H9 (cell line): ENCODE data around the gene SMAD7. TPM values are rescaled to one million over a fixed set of nuclear protein-coding genes. Genes with fewer than 3 reads are reported as not detected.

Experiments
- DNase-seq: peaks from one replicate; pipeline ENCODE4 v3.0.0-alpha.2; 2017
- H2AFZ ChIP-seq: one replicate; pipeline ENCODE4 v1.6.1; 2013; ENCODE audit warnings: mild to moderate bottlenecking, low read length, control low read depth, moderate library complexity
- H2AK5ac ChIP-seq: 2 replicates; pipeline ENCODE4 v1.6.1; 2013; ENCODE audit warnings: low read length, control low read depth, mixed read lengths; ENCODE audit not compliant: insufficient read length
- H2BK120ac ChIP-seq: one replicate; pipeline ENCODE4 v1.6.1; 2013; ENCODE audit warnings: low read depth, mild to moderate bottlenecking, low read length, control low read depth, inconsistent platforms; ENCODE audit not compliant: poor library complexity, severe bottlenecking
- H2BK12ac ChIP-seq: 2 replicates; pipeline ENCODE4 v1.6.1; 2013; ENCODE audit warnings: low read length, control low read depth, mixed read lengths, low read depth; ENCODE audit not compliant: insufficient read length
- H2BK15ac ChIP-seq: 2 replicates; pipeline ENCODE4 v1.6.1; 2013; ENCODE audit warnings: low read depth, low read length, control low read depth
- H2BK20ac ChIP-seq: one replicate; pipeline ENCODE4 v1.6.1; 2013; ENCODE audit warnings: low read depth, mild to moderate bottlenecking, low read length, control low read depth, inconsistent platforms; ENCODE audit not compliant: poor library complexity, severe bottlenecking
- H2BK5ac ChIP-seq: 2 replicates; pipeline ENCODE4 v1.6.1; 2013; ENCODE audit warnings: low read length, control low read depth, mixed read lengths; ENCODE audit not compliant: insufficient read length
- H3K14ac ChIP-seq: 2 replicates; pipeline ENCODE4 v1.6.1; 2013; ENCODE audit warnings: low read length, control low read depth; ENCODE audit not compliant: insufficient read depth
- H3K18ac ChIP-seq: 2 replicates; pipeline ENCODE4 v1.6.1; 2013; ENCODE audit warnings: low read depth, mild to moderate bottlenecking, mixed read lengths, low read length, control low read depth; ENCODE audit not compliant: insufficient read length
- H3K23ac ChIP-seq: 2 replicates; pipeline ENCODE4 v1.6.1; 2013; ENCODE audit warnings: low read length, control low read depth, mixed read lengths, low read depth; ENCODE audit not compliant: insufficient read length
- H3K23me2 ChIP-seq: 2 replicates; pipeline ENCODE4 v1.6.1; 2013; ENCODE audit warnings: low read depth, mild to moderate bottlenecking, mixed read lengths, low read length, control low read depth; ENCODE audit not compliant: insufficient read length, poor library complexity, severe bottlenecking
- H3K27ac ChIP-seq: 2 replicates; pipeline ENCODE4 v1.5.1; 2013; ENCODE audit warnings: low read length, control low read depth, mixed read lengths, low read depth; ENCODE audit not compliant: insufficient read length
- H3K27me3 ChIP-seq: 2 replicates; pipeline ENCODE4 v1.6.1; 2013; ENCODE audit warnings: low read length, control low read depth, inconsistent platforms; ENCODE audit not compliant: insufficient read depth
- H3K4ac ChIP-seq: 2 replicates; pipeline ENCODE4 v1.6.1; 2013; ENCODE audit warnings: low read depth, mild to moderate bottlenecking, control low read depth, inconsistent platforms, low read length, moderate library complexity
- H3K4me1 ChIP-seq: 2 replicates; pipeline ENCODE4 v1.6.1; 2013; ENCODE audit warnings: low read length, control low read depth, inconsistent platforms; ENCODE audit not compliant: insufficient read depth
- H3K4me2 ChIP-seq: 2 replicates; pipeline ENCODE4 v1.6.1; 2013; ENCODE audit warnings: low read length, control low read depth, mixed read lengths; ENCODE audit not compliant: insufficient read length, insufficient read depth
- H3K56ac ChIP-seq: 2 replicates; pipeline ENCODE4 v1.6.1; 2013; ENCODE audit warnings: low read depth, mild to moderate bottlenecking, mixed read lengths, low read length, control low read depth; ENCODE audit not compliant: insufficient read length
- H3K79me1 ChIP-seq: 2 replicates; pipeline ENCODE4 v1.6.1; 2013; ENCODE audit warnings: low read depth, mild to moderate bottlenecking, moderate library complexity, low read length, control low read depth, inconsistent platforms; ENCODE audit not compliant: insufficient read depth, poor library complexity, severe bottlenecking
- H3K79me2 ChIP-seq: 2 replicates; pipeline ENCODE4 v1.6.1; 2013; ENCODE audit warnings: low read length, control low read depth, inconsistent platforms; ENCODE audit not compliant: insufficient read depth
- H3K9ac ChIP-seq: 2 replicates; pipeline ENCODE4 v1.6.1; 2013; ENCODE audit warnings: low read length, control low read depth, mixed read lengths; ENCODE audit not compliant: insufficient read length; ENCODE audit errors: extremely low read depth
- H3K9me3 ChIP-seq: one replicate; pipeline ENCODE4 v1.6.1; 2013; ENCODE audit warnings: low read depth, low read length, inconsistent platforms; ENCODE audit not compliant: control insufficient read depth
- H3T11ph ChIP-seq: one replicate; pipeline ENCODE4 v1.6.1; 2013; ENCODE audit warnings: mild to moderate bottlenecking, low read length, control low read depth, inconsistent platforms
- H4K20me1 ChIP-seq: one replicate; pipeline ENCODE4 v1.6.1; 2013; ENCODE audit not compliant: control insufficient read depth, insufficient read length, insufficient read depth
- H4K5ac ChIP-seq: 2 replicates; pipeline ENCODE4 v1.6.1; 2013; ENCODE audit warnings: low read depth, mild to moderate bottlenecking, mixed read lengths, low read length, control low read depth; ENCODE audit not compliant: insufficient read length
- H4K8ac ChIP-seq: replicated peaks from 2 replicates; pipeline ENCODE4 v1.6.1; 2013; ENCODE audit warnings: low read length, control low read depth, mixed read lengths, low read depth; ENCODE audit not compliant: insufficient read length
- H4K91ac ChIP-seq: 2 replicates; pipeline ENCODE4 v1.6.1; 2013; ENCODE audit warnings: low read depth, mild to moderate bottlenecking, moderate library complexity, mixed read lengths, low read length, control low read depth; ENCODE audit not compliant: insufficient read length
- H3K27ac Mint-ChIP-seq, 3 experiments: 2 replicates in 2 of 3; 3 replicates in 1 of 3; pipeline ENCODE4 v1.8.0; 2020 to 2021; ENCODE audit warnings: mixed read lengths in 3 of 3, mild to moderate bottlenecking in 1 of 3, moderate library complexity in 1 of 3
- H3K27me3 Mint-ChIP-seq: 2 replicates; pipeline ENCODE4 v1.8.0; 2021; ENCODE audit warnings: low read depth, mild to moderate bottlenecking, moderate library complexity, mixed read lengths
- H3K36me3 Mint-ChIP-seq, 3 experiments: 2 replicates in 2 of 3; 3 replicates in 1 of 3; pipeline ENCODE4 v1.8.0; 2020 to 2021; ENCODE audit warnings: low read depth in 3 of 3, mixed read lengths in 3 of 3; ENCODE audit not compliant: insufficient read depth in 1 of 3
- H3K4me1 Mint-ChIP-seq, 2 experiments: 2 replicates each; pipeline ENCODE4 v1.8.0; 2020; ENCODE audit warnings: mixed read lengths in 2 of 2
- H3K4me3 Mint-ChIP-seq, 2 experiments: 2 replicates in 1 of 2; 3 replicates in 1 of 2; pipeline ENCODE4 v1.8.0; 2020 to 2021; ENCODE audit warnings: mild to moderate bottlenecking in 2 of 2, mixed read lengths in 2 of 2, moderate library complexity in 1 of 2
- H3K9me3 Mint-ChIP-seq, 2 experiments: 2 replicates in 1 of 2; 3 replicates in 1 of 2; pipeline ENCODE4 v1.8.0; 2020; ENCODE audit warnings: mild to moderate bottlenecking in 2 of 2, mixed read lengths in 2 of 2, moderate library complexity in 1 of 2
- CTCF ChIP-seq: fragments of 200-600 bp; sonication (generic); conservative IDR thresholded peaks from 3 replicates; pipeline ENCODE4 v1.8.0; 2021; ENCODE audit warnings: antibody characterized with exemption, mild to moderate bottlenecking
- WGBS: extraction: QIAGEN DNeasy Blood & Tissue Kit; methylation state at CpG from one replicate; pipeline ENCODE4 v1.1.7; 2013; ENCODE audit warnings: missing lambda C conversion rate, low lambda C conversion rate, mixed read lengths; ENCODE audit not compliant: insufficient read length; ENCODE audit errors: extremely low coverage; 5-methylcytosine and 5-hydroxymethylcytosine counted together
- total RNA-seq: library from RNA; stranded (reverse); gene quantifications from 2 replicates; pipeline ENCODE4 v1.2.1, GENCODE V29; 2021

SMAD7 gene
- total RNA-seq, 1 experiment from 2014 or later: 27.7 TPM

DNA sequence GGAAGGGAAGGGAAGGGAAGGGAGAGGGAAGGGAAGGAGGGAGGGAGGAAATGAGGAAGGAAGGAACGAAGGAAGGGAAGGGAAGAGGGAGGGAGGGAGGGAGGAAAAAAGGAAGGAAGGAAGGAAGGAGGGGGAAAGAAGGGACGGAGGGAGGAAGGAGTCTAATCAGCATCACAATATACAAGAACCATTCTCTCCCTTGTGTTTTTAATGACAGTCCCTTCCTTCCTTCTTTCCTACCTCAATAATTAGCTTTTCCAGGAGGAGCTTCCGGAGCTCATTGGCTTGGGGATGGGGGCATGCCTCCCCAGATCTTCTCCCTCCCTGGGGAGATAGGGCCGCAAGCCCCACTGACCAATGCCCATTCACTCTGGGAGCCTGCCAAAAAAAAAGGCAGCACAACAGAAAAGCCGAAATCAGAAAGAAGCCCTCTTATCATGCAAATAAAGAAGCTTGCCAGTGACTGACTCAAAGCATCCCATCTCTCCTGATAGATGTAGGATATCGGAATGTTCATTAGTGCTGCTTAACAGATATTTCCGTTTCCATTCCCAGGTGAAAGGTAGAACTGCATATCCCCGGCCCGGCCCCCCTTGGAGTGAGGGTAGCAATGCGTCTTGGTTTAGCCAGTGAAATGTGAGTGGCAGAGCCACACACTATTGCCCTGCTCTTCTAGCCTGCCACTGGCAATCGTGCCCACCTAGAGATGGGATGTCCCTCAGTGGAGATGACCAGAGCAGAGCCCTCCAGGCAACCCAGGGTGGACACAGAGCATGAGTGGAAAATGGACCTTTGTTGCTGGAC lies 17.8 kb upstream of the SMAD7 start:
- Histone ChIP-seq H2BK20ac (no peak overlapping the region), H3K56ac (no peak overlapping the region), H2BK15ac (no peak overlapping the region), H3K4ac (no peak overlapping the region), H3K27me3 (no peaks in the 10 kb centered on the region), H3K9me3 (no peaks in the 10 kb centered on the region), H3K79me2 (no peaks in the 10 kb centered on the region; the same call in 1 of the 2 replicates), H2AK5ac (peak overlapping the region; percentile 14), H2BK5ac (no peak overlapping the region), H2BK12ac (no peak overlapping the region), H4K8ac (no peak overlapping the region), H3K18ac (no peak overlapping the region), H3K14ac (no peak overlapping the region), H2BK120ac (no peak overlapping the region), H4K91ac (no peak overlapping the region), H2AFZ (no peak overlapping the region), H4K5ac (no peak overlapping the region), H3K23me2 (no peaks in the 10 kb centered on the region), H4K20me1 (no peaks in the 10 kb centered on the region), H3K79me1 (no peaks in the 10 kb centered on the region), H3K9ac (no peak overlapping the region), H3K4me2 (peak overlapping the region; percentile 1), H3K4me1 (peaks cover 14% of the 10 kb centered on the region; the same call in 1 of the 2 replicates), H3T11ph (no peak overlapping the region), H3K23ac (no peak overlapping the region), H3K27ac (peak overlapping the region; percentile 11)
- peaks cover 8% of the 10 kb centered on the region for H3K27me3 Mint-ChIP-seq
- peaks cover 2 to 6% of the 10 kb centered on the region in 2 experiments; a peak in 3 of 5 replicates for H3K9me3 Mint-ChIP-seq
- H3K27ac Mint-ChIP-seq: peak overlapping the region in 2 of 3 experiments; percentile 70; a peak in 4 of 7 replicates
- peaks cover 0 to 2% (median 0%) of the 10 kb centered on the region in 3 experiments; a peak in 1 of 7 replicates for H3K36me3 Mint-ChIP-seq
- peaks cover 37 to 41% of the 10 kb centered on the region in 2 experiments for H3K4me1 Mint-ChIP-seq
- no CpG with 5 or more reads among the region's 11 CpGs for WGBS
- TF ChIP-seq CTCF: no peak
- H3K4me3 Mint-ChIP-seq: peak overlapping the region in 1 of 2 experiments; percentile 40; a peak in 2 of 5 replicates
- peak; percentile 61 for DNase-seq
